ENCODE data around the gene RHPN2.

RHPN2 gene

DNA sequence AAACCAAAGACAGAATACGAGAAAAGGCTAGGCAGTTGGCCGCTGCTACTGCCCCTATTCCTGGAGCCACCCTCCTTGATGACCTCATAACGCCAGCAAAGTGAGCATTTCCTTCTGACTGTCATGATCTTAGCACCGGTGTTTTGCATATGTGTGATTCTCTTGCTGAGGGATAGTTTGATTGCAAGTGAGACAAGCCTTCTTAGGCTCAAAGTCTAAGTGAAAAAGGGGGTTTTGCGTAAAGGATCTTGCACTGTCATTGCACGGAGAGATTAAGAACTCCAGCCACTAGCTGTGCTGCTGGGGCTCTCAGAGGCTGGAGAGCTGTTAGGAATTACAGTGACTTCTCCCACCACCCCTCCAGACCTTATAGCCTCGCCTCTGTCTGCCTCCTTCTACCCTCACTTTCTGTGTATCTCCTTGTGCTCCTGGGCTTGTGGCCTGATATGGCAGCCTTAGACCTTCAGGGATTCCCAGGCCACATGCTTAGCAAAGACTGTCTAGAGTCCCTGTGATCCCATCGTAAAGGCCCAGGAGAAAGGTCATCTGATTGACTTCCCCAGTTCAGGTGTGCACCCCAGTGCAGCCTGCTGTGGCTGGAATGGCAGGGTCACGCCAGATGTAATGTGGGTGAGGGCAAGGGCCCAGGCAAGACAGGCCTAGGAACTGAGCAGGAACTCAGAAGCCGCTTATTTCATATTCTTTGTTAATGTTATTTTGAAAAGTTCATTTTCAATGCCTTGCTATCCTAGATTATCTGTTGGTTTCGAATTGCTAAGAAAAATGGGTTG, 28.9 kb upstream of the RHPN2 start:
- ChIA-PET POLR2A (interaction anchor here (0.6 kb wide), 1 partner anchor 289 kb away, joined by 3 read pairs; no protein-coding TSS in a partner anchor), CTCF (no interaction called here)
- no peak for DNase-seq (ENCODE audit: extremely low spot score)
- TF ChIP-seq, protein P1, sequence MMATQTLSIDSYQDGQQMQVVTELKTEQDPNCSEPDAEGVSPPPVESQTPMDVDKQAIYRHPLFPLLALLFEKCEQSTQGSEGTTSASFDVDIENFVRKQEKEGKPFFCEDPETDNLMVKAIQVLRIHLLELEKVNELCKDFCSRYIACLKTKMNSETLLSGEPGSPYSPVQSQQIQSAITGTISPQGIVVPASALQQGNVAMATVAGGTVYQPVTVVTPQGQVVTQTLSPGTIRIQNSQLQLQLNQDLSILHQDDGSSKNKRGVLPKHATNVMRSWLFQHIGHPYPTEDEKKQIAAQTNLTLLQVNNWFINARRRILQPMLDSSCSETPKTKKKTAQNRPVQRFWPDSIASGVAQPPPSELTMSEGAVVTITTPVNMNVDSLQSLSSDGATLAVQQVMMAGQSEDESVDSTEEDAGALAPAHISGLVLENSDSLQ (IDR thresholded peaks at IDR 0.05), result no peak
- no peak for TF ChIP-seq LEF1 (IDR thresholded peaks at IDR 0.05; ENCODE audit: borderline replicate concordance)
- no peak for TF ChIP-seq NFRKB (IDR thresholded peaks at IDR 0.05)
- TF ChIP-seq TARDBP (IDR thresholded peaks at IDR 0.05), result no peak
- TF ChIP-seq FOXK2 (IDR thresholded peaks at IDR 0.05), result no peak
- no peak for TF ChIP-seq HDGF (IDR thresholded peaks at IDR 0.05; ENCODE audit: borderline replicate concordance)
- no peak for TF ChIP-seq L3MBTL2 (conservative IDR thresholded peaks at IDR 0.05)
- TF ChIP-seq FOXM1 (IDR thresholded peaks at IDR 0.05; ENCODE audit: borderline replicate concordance), result no peak
- no peak for TF ChIP-seq ELF4 (IDR thresholded peaks at IDR 0.05)
- TF ChIP-seq SP1 (IDR thresholded peaks at IDR 0.05), result no peak
- TF ChIP-seq FOXA1 (IDR thresholded peaks at IDR 0.05), result no peak
- TF ChIP-seq ARNT (IDR thresholded peaks at IDR 0.05), result no peak
- no peak for TF ChIP-seq CTBP1 (IDR thresholded peaks at IDR 0.05; ENCODE audit: borderline replicate concordance)

GRCh38 chr19:33090179-33090578, 25.5 kb upstream of the RHPN2 start:
- DNase-seq (ENCODE audit: extremely low spot score), result no peak
- TF ChIP-seq LEF1 (IDR thresholded peaks at IDR 0.05; ENCODE audit: borderline replicate concordance) (no peak), L3MBTL2 (conservative IDR thresholded peaks at IDR 0.05) (no peak), SUZ12 (IDR thresholded peaks at IDR 0.05) (no peak), ARNT (IDR thresholded peaks at IDR 0.05) (no peak), TARDBP (IDR thresholded peaks at IDR 0.05) (no peak), BHLHE40 (IDR thresholded peaks at IDR 0.05; ENCODE audit: borderline replicate concordance) (no peak), NFRKB (IDR thresholded peaks at IDR 0.05) (no peak), SP1 (IDR thresholded peaks at IDR 0.05) (no peak), CTBP1 (IDR thresholded peaks at IDR 0.05; ENCODE audit: borderline replicate concordance) (no peak), HDGF (IDR thresholded peaks at IDR 0.05; ENCODE audit: borderline replicate concordance) (no peak), ELF4 (IDR thresholded peaks at IDR 0.05) (no peak), ZNF384 (IDR thresholded peaks at IDR 0.05) (no peak), FOXK2 (IDR thresholded peaks at IDR 0.05) (no peak), FOXA1 (IDR thresholded peaks at IDR 0.05) (no peak), FOXM1 (IDR thresholded peaks at IDR 0.05; ENCODE audit: borderline replicate concordance) (no peak)
- TF ChIP-seq, protein P1 (IDR thresholded peaks at IDR 0.05), result no peak
- ChIA-PET POLR2A (no interaction called here), CTCF (no interaction called here)

- no peak for DNase-seq (ENCODE audit: extremely low spot score)
- POLR2A ChIA-PET, result no interaction called here
- CTCF ChIA-PET, result no interaction called here
- TF ChIP-seq FOXA1 (IDR thresholded peaks at IDR 0.05), result no peak
- TF ChIP-seq HDGF (IDR thresholded peaks at IDR 0.05; ENCODE audit: borderline replicate concordance), result no peak
- TF ChIP-seq, protein P1 (IDR thresholded peaks at IDR 0.05), result no peak
- TF ChIP-seq SUZ12 (IDR thresholded peaks at IDR 0.05), result no peak
- TF ChIP-seq FOXK2 (IDR thresholded peaks at IDR 0.05), result no peak
- TF ChIP-seq ELF4 (IDR thresholded peaks at IDR 0.05), result no peak
- no peak for TF ChIP-seq LEF1 (IDR thresholded peaks at IDR 0.05; ENCODE audit: borderline replicate concordance)
- no peak for TF ChIP-seq NFRKB (IDR thresholded peaks at IDR 0.05)
- TF ChIP-seq L3MBTL2 (conservative IDR thresholded peaks at IDR 0.05), result no peak
- no peak for TF ChIP-seq ARNT (IDR thresholded peaks at IDR 0.05)
- no peak for TF ChIP-seq SP1 (IDR thresholded peaks at IDR 0.05)
- no peak for TF ChIP-seq CTBP1 (IDR thresholded peaks at IDR 0.05; ENCODE audit: borderline replicate concordance)
- no peak for TF ChIP-seq ZNF384 (IDR thresholded peaks at IDR 0.05)
Measured at GRCh38 chr19:33089010-33089409, 24.3 kb upstream of the RHPN2 start.

DNA sequence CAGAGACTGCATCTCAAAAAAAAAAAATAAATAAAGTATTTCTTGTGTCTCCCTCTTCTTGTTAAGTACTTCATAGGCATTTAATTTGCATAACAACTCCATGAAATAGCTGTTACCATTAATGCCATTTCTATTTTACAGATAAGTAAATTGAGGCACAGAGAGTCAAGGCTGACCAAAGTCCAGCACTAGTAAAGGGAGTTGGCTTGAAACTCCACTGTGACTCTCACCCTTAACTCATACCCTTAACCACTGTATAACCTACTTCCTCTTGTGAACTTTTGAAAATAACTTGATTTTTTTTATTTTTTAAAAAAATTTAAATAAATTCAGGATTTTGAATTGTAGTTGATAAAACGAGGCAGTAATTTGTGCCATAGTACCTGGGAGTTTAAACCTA, 22.3 kb upstream of the RHPN2 start:
- DNase-seq (ENCODE audit: extremely low spot score), result no peak
- CTCF ChIA-PET, result no interaction called here
- TF ChIP-seq FOXK2 (IDR thresholded peaks at IDR 0.05), result no peak
- TF ChIP-seq ARNT (IDR thresholded peaks at IDR 0.05), result no peak
- TF ChIP-seq NFRKB (IDR thresholded peaks at IDR 0.05), result no peak
- POLR2A ChIA-PET, result no interaction called here

GRCh38 chr19:33085570-33086128, 21.0 kb upstream of the RHPN2 start:
- POLR2A ChIA-PET, result no interaction called here
- CTCF ChIA-PET, result no interaction called here

More at GRCh38 chr19:33085570-33086128, 21.0 kb upstream of the RHPN2 start:
- DNase-seq (ENCODE audit: extremely low spot score), result no peak
- no peak for TF ChIP-seq ELF4 (IDR thresholded peaks at IDR 0.05)
- TF ChIP-seq, protein P1 (IDR thresholded peaks at IDR 0.05), result no peak
- TF ChIP-seq BHLHE40 (IDR thresholded peaks at IDR 0.05; ENCODE audit: borderline replicate concordance), result no peak
- no peak for TF ChIP-seq FOXA1 (IDR thresholded peaks at IDR 0.05)
- TF ChIP-seq L3MBTL2 (conservative IDR thresholded peaks at IDR 0.05), result no peak
- no peak for TF ChIP-seq ZNF384 (IDR thresholded peaks at IDR 0.05)
- TF ChIP-seq SUZ12 (IDR thresholded peaks at IDR 0.05), result no peak
- no peak for TF ChIP-seq FOXK2 (IDR thresholded peaks at IDR 0.05)
- TF ChIP-seq TARDBP (IDR thresholded peaks at IDR 0.05), result no peak
- no peak for TF ChIP-seq SP1 (IDR thresholded peaks at IDR 0.05)
- TF ChIP-seq ARNT (IDR thresholded peaks at IDR 0.05), result no peak
- no peak for TF ChIP-seq FOXM1 (IDR thresholded peaks at IDR 0.05; ENCODE audit: borderline replicate concordance)
- TF ChIP-seq CTBP1 (IDR thresholded peaks at IDR 0.05; ENCODE audit: borderline replicate concordance), result no peak
- no peak for TF ChIP-seq LEF1 (IDR thresholded peaks at IDR 0.05; ENCODE audit: borderline replicate concordance)
- TF ChIP-seq NFRKB (IDR thresholded peaks at IDR 0.05), result no peak
- TF ChIP-seq HDGF (IDR thresholded peaks at IDR 0.05; ENCODE audit: borderline replicate concordance), result no peak
